Astrocyte of the spinal cord (primary cell): ENCODE results near the gene DNAJC4.

Source experiments
- DNase-seq: peaks from one replicate; pipeline ENCODE4 v3.0.0; 2011; ENCODE audit warnings: low read depth, low spot score
- H3K4me3 ChIP-seq: 2 replicates; pipeline ENCODE4 v1.5.1; 2011; ENCODE audit warnings: low read depth, mild to moderate bottlenecking, low read length, moderate library complexity
- in situ Hi-C: cut with HindIII; loops from 2 replicates; pipeline ENCODE4 v1.10.0; 2017; ENCODE audit warnings: low sequenced_read_pairs
- TF ChIP-seq, protein P1 (sequence below): IDR thresholded peaks from 2 replicates; pipeline ENCODE4 v1.5.1; 2012; ENCODE audit warnings: low read depth, mild to moderate bottlenecking, low read length, inconsistent platforms

Gene DNAJC4

DNA sequence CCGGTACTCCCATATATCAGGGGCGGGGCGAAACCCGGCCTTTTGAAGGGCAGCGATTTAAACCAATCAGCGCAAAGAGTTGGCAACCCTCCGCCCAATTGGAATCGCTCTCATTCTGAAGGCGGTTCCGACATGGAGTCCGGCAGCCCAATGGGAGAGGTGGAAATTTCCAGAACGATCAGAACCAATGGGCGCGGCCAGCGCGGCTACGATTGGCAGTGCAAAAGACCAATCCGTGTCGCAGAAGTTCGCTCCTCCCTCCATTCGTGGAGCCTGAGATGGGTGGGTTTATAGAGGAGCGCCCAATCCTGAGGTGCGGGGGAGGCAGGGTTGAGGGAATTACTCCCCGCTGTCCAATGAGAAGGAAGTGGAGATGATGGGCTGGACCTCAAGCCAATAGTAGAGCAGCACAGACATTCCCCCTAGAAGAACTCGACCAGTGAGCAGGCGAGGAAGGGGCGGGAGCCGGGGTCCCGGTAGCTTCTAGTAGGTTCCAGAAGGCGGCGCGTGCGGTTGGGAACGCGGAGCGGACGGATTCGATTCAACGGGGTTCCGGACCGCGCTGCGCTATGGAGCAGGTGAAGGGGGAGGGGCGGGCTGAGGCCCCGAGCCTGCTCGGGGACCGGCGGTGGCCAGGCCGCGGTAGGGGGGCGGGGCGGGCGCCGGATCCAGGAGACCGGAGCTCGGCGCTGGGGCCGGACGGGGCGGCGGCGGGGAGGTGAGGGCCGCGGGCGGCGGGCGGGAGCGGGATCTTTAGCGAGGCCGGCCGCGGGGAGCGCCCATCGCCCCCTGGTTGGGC, 44.5 kb upstream of the DNAJC4 start, which contains the start of gene STIP1:
Gene STIP1 (plus strand): TSS at position 479 of the 799 bp plus-strand sequence. CDS start 91 bp downstream, at position 570.
- DNase-seq: peak; percentile 100
- TF ChIP-seq, protein P1, sequence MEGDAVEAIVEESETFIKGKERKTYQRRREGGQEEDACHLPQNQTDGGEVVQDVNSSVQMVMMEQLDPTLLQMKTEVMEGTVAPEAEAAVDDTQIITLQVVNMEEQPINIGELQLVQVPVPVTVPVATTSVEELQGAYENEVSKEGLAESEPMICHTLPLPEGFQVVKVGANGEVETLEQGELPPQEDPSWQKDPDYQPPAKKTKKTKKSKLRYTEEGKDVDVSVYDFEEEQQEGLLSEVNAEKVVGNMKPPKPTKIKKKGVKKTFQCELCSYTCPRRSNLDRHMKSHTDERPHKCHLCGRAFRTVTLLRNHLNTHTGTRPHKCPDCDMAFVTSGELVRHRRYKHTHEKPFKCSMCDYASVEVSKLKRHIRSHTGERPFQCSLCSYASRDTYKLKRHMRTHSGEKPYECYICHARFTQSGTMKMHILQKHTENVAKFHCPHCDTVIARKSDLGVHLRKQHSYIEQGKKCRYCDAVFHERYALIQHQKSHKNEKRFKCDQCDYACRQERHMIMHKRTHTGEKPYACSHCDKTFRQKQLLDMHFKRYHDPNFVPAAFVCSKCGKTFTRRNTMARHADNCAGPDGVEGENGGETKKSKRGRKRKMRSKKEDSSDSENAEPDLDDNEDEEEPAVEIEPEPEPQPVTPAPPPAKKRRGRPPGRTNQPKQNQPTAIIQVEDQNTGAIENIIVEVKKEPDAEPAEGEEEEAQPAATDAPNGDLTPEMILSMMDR: peak; percentile 40
- in situ Hi-C loops: no loop called here
- H3K4me3 ChIP-seq: peak within 1 kb of the TSS; percentile 63

DNA sequence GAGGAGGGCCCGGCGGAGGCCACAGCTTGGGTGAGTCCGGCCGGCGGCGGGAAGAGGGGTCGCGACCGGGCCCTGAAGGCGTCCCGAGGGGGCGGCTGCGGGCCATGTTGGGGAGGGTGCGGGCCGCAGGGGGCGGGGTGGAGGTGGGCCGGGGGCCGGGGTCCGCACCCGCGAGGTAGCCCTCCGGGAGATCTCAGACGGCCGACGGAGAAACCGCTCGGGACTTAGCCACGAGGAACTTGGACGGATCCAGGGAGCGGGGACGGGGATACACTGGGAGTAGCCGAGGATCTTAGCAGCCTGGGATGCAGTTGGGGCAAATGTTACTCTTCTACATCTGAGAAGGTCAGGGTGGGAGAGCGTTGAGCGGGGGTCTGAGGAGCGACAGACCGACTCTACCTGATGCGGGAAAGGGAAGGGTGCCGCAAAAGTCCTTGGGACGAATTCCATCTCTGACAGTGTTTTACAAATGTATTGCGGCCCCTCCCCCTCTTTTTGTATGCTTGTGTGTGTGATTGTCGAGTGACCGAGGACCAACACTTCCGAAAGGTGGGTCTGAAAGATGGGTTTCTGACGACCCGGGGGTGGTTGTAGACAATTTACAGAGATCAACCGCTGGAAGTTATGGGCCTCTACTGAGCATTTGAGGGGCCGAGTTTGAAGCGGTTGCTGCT, 43.7 kb upstream of the DNAJC4 start:
- in situ Hi-C loops: no loop called here
- TF ChIP-seq, protein P1: no peak
- no peak overlapping the region for H3K4me3 ChIP-seq
- DNase-seq: no peak

DNA sequence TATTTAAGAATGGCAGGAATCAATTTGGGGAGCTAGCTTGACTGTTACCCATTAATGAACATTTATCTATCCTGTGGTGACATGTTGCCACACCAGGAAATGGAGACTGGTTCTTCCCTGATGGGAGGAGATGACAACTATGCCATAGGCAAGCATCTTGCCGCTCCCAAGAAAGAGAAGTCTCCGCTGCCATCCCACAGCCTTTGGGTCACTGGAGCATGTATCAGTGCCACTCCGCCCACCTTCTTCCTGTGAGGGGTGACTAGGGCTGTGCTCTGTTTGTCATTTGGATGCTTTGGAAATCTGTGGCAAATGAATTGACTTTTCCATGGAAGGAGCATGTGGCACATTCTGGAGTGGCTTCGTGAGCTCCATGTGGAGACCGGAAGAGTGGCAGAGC, 37.9 kb upstream of the DNAJC4 start:
- TF ChIP-seq, protein P1: no peak
- in situ Hi-C loops: no loop called here
- DNase-seq: no peak
- H3K4me3 ChIP-seq: no peak overlapping the region

DNA sequence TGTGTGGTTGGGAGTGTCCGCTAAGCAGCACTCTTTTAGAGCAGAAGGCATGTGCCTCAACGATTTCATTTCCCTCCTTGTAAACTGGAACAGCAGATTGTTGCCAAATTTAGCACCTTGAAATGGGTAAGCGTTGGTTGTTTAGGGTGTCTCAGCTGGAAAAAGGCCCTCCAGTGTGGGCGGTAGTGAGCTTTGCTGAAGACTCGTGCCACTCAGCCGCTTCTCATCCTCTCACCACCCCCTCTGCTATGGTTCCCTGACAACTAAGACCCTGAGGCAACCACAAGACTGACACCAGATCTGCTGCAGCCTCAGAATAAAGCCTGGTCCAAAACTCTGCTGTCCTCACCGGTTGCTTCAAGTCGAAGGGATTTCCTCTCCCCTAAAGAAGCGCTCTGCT, 33.7 kb upstream of the DNAJC4 start:
- no peak for DNase-seq
- H3K4me3 ChIP-seq: no peak overlapping the region
- in situ Hi-C loops: no loop called here
- TF ChIP-seq, protein P1: no peak

DNA sequence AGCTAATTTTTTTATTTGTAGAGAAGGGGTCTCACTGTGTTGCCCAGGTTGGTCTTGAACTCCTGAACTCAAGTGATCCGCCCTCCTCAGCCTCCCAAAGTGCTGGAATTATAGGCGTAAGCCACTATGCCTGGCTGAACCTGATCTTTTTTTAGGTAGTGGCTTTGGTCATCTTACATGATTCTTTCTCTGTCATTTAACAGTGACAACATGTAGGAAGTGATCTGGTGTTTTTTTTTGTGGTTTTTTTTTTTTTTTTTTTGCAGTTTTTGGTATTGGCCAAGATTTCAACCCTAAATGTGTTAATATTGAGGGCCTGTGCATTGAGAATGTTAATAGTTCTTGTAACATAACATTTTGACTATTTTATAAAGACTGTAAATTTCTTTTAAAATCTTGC, 31.8 kb upstream of the DNAJC4 start:
- no peak for DNase-seq
- in situ Hi-C loops: no loop called here
- no peak overlapping the region for H3K4me3 ChIP-seq
- TF ChIP-seq, protein P1: no peak

DNA sequence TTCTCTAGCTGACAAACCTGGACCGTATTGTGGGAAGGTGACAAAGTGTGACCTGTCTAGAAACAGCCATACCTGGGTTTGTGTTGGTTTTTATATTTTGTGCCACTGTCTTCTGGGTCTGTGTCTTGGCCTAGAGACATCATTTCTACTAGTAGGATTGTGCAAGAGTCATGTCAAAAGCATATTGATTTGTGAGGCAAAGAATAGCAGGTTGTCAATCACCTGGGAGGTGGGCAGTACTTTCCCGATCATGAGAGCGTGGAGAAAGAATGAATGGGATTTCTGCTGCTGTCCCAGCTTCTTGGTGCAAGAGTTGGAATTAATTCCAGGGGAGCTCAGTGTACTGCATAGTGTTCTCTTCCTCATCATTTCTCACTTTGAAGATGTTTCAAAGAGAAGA, 28.8 kb upstream of the DNAJC4 start:
- TF ChIP-seq, protein P1: no peak
- in situ Hi-C loops: no loop called here
- DNase-seq: no peak
- H3K4me3 ChIP-seq: no peak overlapping the region
